OCI-LY1 (cell line): ENCODE data around the gene TRMT1L.

Source experiments
- H2AFZ ChIP-seq: fragments of 200-600 bp; sonication (generic), shearing (Covaris generic); 2 replicates; pipeline ENCODE4 v1.6.0; 2014; ENCODE audit warnings: antibody characterized with exemption, mild to moderate bottlenecking, low read length
- H3F3A ChIP-seq: fragments of 200-600 bp; sonication (generic), shearing (Covaris generic); 2 replicates; pipeline ENCODE4 v1.6.0; 2014; ENCODE audit warnings: mild to moderate bottlenecking, antibody characterized with exemption, low read length, moderate library complexity; ENCODE audit not compliant: insufficient read depth
- H3K27ac ChIP-seq: fragments of 200-600 bp; sonication (generic); 2 replicates; pipeline ENCODE4 v1.5.1; 2014; ENCODE audit warnings: low read length, mixed run types, mild to moderate bottlenecking, low read depth; ENCODE audit not compliant: poor library complexity, severe bottlenecking
- H3K27me3 ChIP-seq: fragments of 200-600 bp; sonication (generic); 2 replicates; pipeline ENCODE4 v1.6.0; 2014; ENCODE audit warnings: antibody characterized with exemption, mild to moderate bottlenecking, low read length, moderate library complexity; ENCODE audit not compliant: insufficient read depth
- H3K36me3 ChIP-seq: fragments of 200-600 bp; sonication (generic); 2 replicates; pipeline ENCODE4 v1.6.1; 2014; ENCODE audit warnings: mild to moderate bottlenecking, antibody characterized with exemption, low read length, moderate library complexity, mixed read lengths; ENCODE audit not compliant: insufficient read depth
- H3K4me1 ChIP-seq: fragments of 200-600 bp; sonication (generic); 2 replicates; pipeline ENCODE4 v1.5.1; 2014; ENCODE audit warnings: mild to moderate bottlenecking, low read length, moderate library complexity; ENCODE audit not compliant: insufficient read depth, severe bottlenecking
- H3K4me2 ChIP-seq: fragments of 200-600 bp; sonication (generic), shearing (Covaris generic); 2 replicates; pipeline ENCODE4 v1.6.1; 2014; ENCODE audit warnings: low read length
- H3K4me3 ChIP-seq: fragments of 200-600 bp; sonication (generic); 2 replicates; pipeline ENCODE4 v1.5.1; 2014; ENCODE audit warnings: low read length, low read depth, mild to moderate bottlenecking, mixed read lengths; ENCODE audit not compliant: poor library complexity, severe bottlenecking
- H3K79me2 ChIP-seq: fragments of 200-600 bp; shearing (Covaris generic); 2 replicates; pipeline ENCODE4 v1.6.1; 2016; ENCODE audit warnings: mixed run types, low read length, mixed read lengths; ENCODE audit not compliant: insufficient read depth
- H3K9ac ChIP-seq: fragments of 200-600 bp; sonication (generic), shearing (Covaris generic); 2 replicates; pipeline ENCODE4 v1.6.1; 2014; ENCODE audit warnings: mild to moderate bottlenecking, low read length, mixed read lengths
- H3K9me2 ChIP-seq: fragments of 200-600 bp; sonication (generic), shearing (Covaris generic); 2 replicates; pipeline ENCODE4 v1.6.1; 2014; ENCODE audit warnings: low read depth, mild to moderate bottlenecking, low read length, mixed read lengths
- H3K9me3 ChIP-seq: fragments of 200-600 bp; shearing (Covaris generic); 2 replicates; pipeline ENCODE4 v1.6.1; 2014; ENCODE audit warnings: low read length, mixed read lengths
- H4K20me1 ChIP-seq: fragments of 200-600 bp; sonication (generic), shearing (Covaris generic); 2 replicates; pipeline ENCODE4 v1.6.0; 2016; ENCODE audit warnings: mild to moderate bottlenecking, low read length; ENCODE audit not compliant: insufficient read depth
- CTCF ChIP-seq: fragments of 200-600 bp; sonication (generic), shearing (Covaris generic); IDR thresholded peaks from 2 replicates; pipeline ENCODE4 v1.5.1; 2017; ENCODE audit warnings: mild to moderate bottlenecking, antibody characterized with exemption, low read length, moderate library complexity, mixed read lengths
- EZH2 ChIP-seq: fragments of 200-600 bp; sonication (generic), shearing (Covaris generic); IDR thresholded peaks from 2 replicates; pipeline ENCODE4 v1.8.0; 2017; ENCODE audit warnings: borderline replicate concordance, mixed run types, mild to moderate bottlenecking, antibody characterized with exemption, low read length, moderate library complexity, mixed read lengths

The TRMT1L gene

GRCh38 chr1:185110145-185110544, 46.6 kb downstream of the TRMT1L start:
- H3K27ac ChIP-seq: no peak overlapping the region
- H3F3A ChIP-seq: no peaks in the 10 kb centered on the region
- H3K4me3 ChIP-seq: no peak overlapping the region
- no peak overlapping the region for H2AFZ ChIP-seq
- H3K27me3 ChIP-seq: no peaks in the 10 kb centered on the region
- TF ChIP-seq EZH2 (no peak), CTCF (no peak)
- H3K4me2 ChIP-seq: no peak overlapping the region
- H3K9me3 ChIP-seq: peaks cover 4% of the 10 kb centered on the region; the same call in 1 of the 2 replicates
- no peaks in the 10 kb centered on the region for H3K9me2 ChIP-seq
- no peaks in the 10 kb centered on the region for H3K79me2 ChIP-seq
- no peak overlapping the region for H3K9ac ChIP-seq
- no peaks in the 10 kb centered on the region for H3K4me1 ChIP-seq
- H4K20me1 ChIP-seq: no peaks in the 10 kb centered on the region
- H3K36me3 ChIP-seq: no peaks in the 10 kb centered on the region

GRCh38 chr1:185108321-185108720, 48.4 kb downstream of the TRMT1L start:
- H3K4me3 ChIP-seq: no peak overlapping the region
- no peak for TF ChIP-seq EZH2
- TF ChIP-seq CTCF: no peak
- H3K79me2 ChIP-seq: no peaks in the 10 kb centered on the region
- no peaks in the 10 kb centered on the region for H4K20me1 ChIP-seq
- no peak overlapping the region for H3K27ac ChIP-seq
- H3K36me3 ChIP-seq: peaks cover 6% of the 10 kb centered on the region; the same call in 1 of the 2 replicates
- no peaks in the 10 kb centered on the region for H3K9me2 ChIP-seq
- peaks cover 4% of the 10 kb centered on the region; the same call in 1 of the 2 replicates for H3K9me3 ChIP-seq
- H3K4me2 ChIP-seq: no peak overlapping the region
- no peak overlapping the region for H3K9ac ChIP-seq
- no peak overlapping the region for H2AFZ ChIP-seq
- H3F3A ChIP-seq: no peaks in the 10 kb centered on the region
- H3K27me3 ChIP-seq: no peaks in the 10 kb centered on the region
- H3K4me1 ChIP-seq: no peaks in the 10 kb centered on the region

- TF ChIP-seq CTCF (no peak), EZH2 (no peak)
- H3K9me3 ChIP-seq: peaks cover 4% of the 10 kb centered on the region; the same call in 1 of the 2 replicates
- H3K27me3 ChIP-seq: no peaks in the 10 kb centered on the region
- H3F3A ChIP-seq: no peaks in the 10 kb centered on the region
- H3K4me1 ChIP-seq: no peaks in the 10 kb centered on the region
- H3K36me3 ChIP-seq: peaks cover 12% of the 10 kb centered on the region
- no peak overlapping the region for H3K4me2 ChIP-seq
- no peak overlapping the region for H2AFZ ChIP-seq
- H3K4me3 ChIP-seq: no peak overlapping the region
- H3K9me2 ChIP-seq: no peaks in the 10 kb centered on the region
- no peak overlapping the region for H3K9ac ChIP-seq
- H4K20me1 ChIP-seq: no peaks in the 10 kb centered on the region
- no peak overlapping the region for H3K27ac ChIP-seq
- no peaks in the 10 kb centered on the region for H3K79me2 ChIP-seq
Observed at GRCh38 chr1:185105121-185105520, 51.6 kb downstream of the TRMT1L start.
